LNCaP clone FGC (cell line): Measurements from ENCODE around the gene GSK3A.

Source experiments
- DNase-seq: peaks from one replicate; pipeline ENCODE4 v3.0.0-alpha.2; 2011; ENCODE audit warnings: low read depth
- H3K4me3 ChIP-seq: 2 replicates; pipeline ENCODE4 v1.5.1; 2011; ENCODE audit warnings: mild to moderate bottlenecking, low read depth, low read length, control low read depth
- TF ChIP-seq, protein P1 (sequence below): IDR thresholded peaks from 2 replicates; pipeline ENCODE4 v1.5.1; 2012; ENCODE audit warnings: mild to moderate bottlenecking; ENCODE audit not compliant: control insufficient read depth, insufficient read depth; ENCODE audit errors: extremely low read depth

GSK3A gene

GRCh38 chr19:42242512-42243409 is at the start of gene GSK3A:
Gene GSK3A (minus strand): TSS chr19:42242602. CDS start chr19:42242465, 137 bp downstream.
- TF ChIP-seq, protein P1, sequence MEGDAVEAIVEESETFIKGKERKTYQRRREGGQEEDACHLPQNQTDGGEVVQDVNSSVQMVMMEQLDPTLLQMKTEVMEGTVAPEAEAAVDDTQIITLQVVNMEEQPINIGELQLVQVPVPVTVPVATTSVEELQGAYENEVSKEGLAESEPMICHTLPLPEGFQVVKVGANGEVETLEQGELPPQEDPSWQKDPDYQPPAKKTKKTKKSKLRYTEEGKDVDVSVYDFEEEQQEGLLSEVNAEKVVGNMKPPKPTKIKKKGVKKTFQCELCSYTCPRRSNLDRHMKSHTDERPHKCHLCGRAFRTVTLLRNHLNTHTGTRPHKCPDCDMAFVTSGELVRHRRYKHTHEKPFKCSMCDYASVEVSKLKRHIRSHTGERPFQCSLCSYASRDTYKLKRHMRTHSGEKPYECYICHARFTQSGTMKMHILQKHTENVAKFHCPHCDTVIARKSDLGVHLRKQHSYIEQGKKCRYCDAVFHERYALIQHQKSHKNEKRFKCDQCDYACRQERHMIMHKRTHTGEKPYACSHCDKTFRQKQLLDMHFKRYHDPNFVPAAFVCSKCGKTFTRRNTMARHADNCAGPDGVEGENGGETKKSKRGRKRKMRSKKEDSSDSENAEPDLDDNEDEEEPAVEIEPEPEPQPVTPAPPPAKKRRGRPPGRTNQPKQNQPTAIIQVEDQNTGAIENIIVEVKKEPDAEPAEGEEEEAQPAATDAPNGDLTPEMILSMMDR = no peak
- DNase-seq = peak; percentile 96
- H3K4me3 ChIP-seq = peak within 1 kb of the TSS; percentile 74

DNA sequence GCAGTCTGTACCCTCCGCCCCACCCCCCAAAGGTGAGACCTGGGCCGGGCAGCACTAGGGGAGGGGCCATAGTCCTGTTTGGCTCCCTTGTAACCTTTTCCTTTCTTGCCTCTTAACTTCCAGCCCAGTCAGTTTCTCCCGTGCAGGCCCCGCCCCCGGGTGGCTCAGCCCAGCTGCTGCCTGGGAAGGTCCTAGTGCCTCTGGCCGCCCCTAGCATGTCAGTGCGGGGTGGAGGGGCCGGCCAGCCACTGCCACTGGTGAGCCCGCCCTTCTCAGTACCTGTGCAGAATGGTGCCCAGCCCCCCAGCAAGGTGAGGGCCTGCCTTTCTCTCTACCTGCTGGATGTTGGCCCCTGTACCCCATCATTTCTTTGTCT is 49.0 kb upstream of the GSK3A start:
- H3K4me3 ChIP-seq = no peak overlapping the region
- DNase-seq = no peak
- TF ChIP-seq, protein P1 = no peak

DNA sequence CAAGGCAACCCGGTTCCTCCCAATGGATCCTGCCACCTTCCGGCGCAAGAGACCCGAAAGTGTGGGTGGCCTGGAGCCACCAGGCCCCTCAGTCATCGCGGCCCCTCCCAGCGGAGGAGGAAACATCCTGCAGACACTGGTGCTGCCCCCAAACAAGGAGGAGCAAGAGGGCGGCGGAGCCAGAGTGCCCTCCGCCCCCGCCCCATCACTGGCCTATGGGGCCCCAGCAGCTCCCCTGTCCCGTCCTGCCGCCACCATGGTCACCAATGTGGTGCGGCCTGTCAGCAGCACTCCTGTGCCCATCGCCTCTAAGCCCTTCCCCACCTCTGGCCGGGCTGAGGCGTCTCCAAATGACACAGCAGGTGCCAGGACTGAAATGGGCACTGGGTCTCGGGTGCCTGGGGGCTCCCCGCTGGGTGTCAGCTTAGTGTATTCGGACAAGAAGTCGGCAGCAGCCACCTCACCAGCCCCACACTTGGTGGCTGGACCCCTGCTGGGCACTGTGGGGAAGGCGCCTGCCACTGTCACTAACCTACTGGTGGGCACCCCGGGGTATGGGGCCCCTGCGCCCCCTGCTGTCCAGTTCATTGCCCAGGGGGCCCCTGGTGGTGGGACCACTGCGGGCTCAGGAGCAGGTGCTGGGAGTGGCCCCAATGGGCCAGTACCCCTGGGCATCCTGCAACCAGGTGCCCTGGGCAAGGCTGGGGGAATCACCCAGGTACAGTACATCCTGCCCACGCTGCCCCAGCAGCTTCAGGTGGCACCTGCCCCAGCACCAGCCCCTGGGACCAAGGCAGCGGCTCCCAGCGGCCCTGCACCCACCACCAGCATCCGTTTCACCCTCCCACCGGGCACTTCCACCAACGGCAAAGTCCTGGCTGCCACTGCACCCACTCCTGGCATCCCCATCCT is 48.4 kb upstream of the GSK3A start:
- DNase-seq = no peak
- TF ChIP-seq, protein P1 = no peak
- no peak overlapping the region for H3K4me3 ChIP-seq

DNA sequence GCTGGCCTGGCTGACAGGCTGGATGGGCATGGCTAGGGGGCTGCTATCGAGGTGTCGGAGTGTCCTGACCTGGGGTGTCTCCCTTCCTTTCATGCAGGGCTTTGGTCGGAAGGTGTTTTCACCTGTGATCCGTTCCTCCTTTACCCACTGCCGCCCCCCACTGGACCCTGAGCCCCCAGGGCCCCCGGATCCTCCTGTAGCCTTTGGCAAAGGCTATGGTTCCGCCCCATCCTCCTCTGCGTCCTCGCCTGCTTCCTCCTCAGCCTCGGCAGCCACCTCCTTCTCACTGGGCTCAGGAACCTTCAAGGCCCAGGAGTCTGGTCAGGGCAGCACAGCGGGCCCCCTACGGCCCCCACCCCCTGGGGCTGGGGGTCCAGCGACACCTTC is 47.7 kb upstream of the GSK3A start:
- no peak overlapping the region for H3K4me3 ChIP-seq
- TF ChIP-seq, protein P1 = no peak
- DNase-seq = no peak

- DNase-seq = no peak
- no peak overlapping the region for H3K4me3 ChIP-seq
- TF ChIP-seq, protein P1 = no peak
Observed at GRCh38 chr19:42289556-42290041, 47.2 kb upstream of the GSK3A start.

DNA sequence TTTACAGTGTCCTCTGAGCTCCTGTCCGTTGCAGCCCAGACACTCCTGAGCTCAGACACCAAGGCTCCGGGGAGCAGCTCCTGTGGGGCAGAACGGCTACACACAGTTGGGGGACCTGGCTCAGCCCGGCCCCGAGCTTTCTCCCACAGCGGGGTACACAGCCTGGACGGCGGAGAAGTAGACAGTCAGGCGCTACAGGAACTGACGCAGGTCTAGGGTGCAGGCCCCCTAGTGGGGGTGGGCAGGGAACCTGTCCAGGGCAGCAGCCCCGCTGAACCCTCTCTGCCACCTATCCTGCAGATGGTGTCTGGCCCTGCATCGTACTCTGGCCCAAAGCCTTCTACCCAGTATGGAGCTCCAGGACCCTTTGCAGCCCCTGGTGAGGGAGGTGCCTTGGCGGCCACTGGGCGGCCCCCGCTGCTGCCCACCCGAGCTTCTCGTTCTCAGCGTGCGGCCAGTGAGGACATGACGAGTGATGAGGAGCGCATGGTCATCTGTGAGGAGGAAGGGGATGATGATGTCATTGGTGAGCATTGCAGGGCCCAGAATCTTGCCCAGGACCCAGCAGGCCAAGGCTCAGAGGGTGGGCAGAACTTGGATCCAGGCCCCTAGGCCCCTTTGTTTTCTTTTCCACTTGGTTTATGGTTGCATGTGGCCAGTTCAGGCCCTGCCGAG is 46.6 kb upstream of the GSK3A start:
- DNase-seq = no peak
- TF ChIP-seq, protein P1 = no peak
- no peak overlapping the region for H3K4me3 ChIP-seq
